ENCODE data around the gene CCDC88C. TPM values are rescaled to one million over a fixed set of nuclear protein-coding genes. Genes with fewer than 3 reads are reported as not detected.

CCDC88C gene
- total RNA-seq, 1 donor from 2014 or later: 68.0 TPM

DNA sequence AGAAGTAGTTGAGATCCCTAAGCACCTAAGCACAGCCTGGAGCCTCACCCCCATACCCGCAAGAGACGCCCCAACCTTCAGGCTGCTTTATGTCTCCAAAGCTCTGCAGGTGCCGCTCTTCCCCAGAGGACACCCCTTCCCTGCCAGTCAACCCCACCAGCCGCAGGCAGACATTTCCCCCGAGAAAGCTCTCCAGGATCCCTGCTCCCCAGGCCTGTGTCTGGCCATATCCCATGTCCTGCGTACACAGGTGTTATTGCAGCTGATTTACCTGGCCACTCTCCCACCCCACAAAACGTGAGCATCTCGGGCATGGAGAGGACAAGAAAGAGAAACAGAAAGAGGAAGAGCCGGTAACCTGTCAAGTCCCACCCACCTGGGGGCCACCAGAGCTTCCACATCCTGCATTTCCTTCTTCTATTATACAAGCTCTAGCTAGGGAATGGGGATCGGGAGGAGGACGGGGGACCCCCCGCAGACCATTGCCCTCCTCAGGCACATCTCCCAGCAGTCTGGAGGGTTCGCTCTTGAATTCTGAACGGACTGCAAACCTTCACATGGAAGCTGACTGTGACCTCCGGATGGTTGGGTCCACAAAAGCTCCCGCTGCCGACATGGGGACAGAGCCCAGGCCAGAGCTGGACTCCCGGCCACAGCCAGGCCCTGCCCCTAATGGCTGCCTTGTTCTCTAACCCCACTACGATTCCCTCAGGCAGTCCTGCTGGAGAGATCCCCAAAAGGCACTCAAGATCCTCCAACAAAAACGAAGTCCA is 17.6 kb downstream of the CCDC88C start:
- Mint-ChIP-seq H3K4me1 (ENCODE audit: low read depth, unreplicated experiment) (peaks cover 39% of the 10 kb centered on the region), H3K4me3 (ENCODE audit: unreplicated experiment) (no peak overlapping the region), H3K27me3 (ENCODE audit: unreplicated experiment) (peaks cover 8% of the 10 kb centered on the region), H3K36me3 (ENCODE audit: unreplicated experiment) (no peaks in the 10 kb centered on the region), H3K9me3 (ENCODE audit: unreplicated experiment) (peaks cover 5% of the 10 kb centered on the region), H3K27ac (ENCODE audit: unreplicated experiment) (no peak overlapping the region)
- DNase-seq: no peak
- TF ChIP-seq, protein P1, sequence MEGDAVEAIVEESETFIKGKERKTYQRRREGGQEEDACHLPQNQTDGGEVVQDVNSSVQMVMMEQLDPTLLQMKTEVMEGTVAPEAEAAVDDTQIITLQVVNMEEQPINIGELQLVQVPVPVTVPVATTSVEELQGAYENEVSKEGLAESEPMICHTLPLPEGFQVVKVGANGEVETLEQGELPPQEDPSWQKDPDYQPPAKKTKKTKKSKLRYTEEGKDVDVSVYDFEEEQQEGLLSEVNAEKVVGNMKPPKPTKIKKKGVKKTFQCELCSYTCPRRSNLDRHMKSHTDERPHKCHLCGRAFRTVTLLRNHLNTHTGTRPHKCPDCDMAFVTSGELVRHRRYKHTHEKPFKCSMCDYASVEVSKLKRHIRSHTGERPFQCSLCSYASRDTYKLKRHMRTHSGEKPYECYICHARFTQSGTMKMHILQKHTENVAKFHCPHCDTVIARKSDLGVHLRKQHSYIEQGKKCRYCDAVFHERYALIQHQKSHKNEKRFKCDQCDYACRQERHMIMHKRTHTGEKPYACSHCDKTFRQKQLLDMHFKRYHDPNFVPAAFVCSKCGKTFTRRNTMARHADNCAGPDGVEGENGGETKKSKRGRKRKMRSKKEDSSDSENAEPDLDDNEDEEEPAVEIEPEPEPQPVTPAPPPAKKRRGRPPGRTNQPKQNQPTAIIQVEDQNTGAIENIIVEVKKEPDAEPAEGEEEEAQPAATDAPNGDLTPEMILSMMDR (IDR thresholded peaks at IDR 0.05; ENCODE audit: partially characterized antibody, unreplicated experiment): no peak

DNA sequence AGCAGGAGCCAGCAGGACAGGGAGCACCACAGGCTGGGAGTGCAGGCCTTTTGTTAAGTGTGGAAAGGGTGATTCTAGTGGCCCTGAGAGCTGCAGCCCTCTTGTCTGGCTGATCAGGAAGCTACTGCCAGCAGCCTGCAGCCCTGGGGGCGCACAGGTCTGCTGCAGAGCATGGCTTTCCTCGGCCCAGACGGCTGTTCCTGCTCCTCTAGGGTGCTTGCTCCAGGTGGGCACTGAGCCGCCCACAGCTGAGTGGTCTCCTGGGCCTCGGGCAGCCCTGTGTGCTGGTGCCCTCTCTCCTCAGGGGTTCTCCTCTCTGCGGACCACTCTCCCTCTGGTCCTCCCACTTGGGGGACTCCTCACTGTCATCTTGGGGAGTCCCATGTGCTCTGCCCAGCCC is 18.9 kb downstream of the CCDC88C start:
- peaks cover 48% of the 10 kb centered on the region for H3K4me1 Mint-ChIP-seq (ENCODE audit: low read depth, unreplicated experiment)

GRCh38 chr14:91397965-91398591 is 19.5 kb downstream of the CCDC88C start:
- no peak for DNase-seq
- Mint-ChIP-seq H3K9me3 (ENCODE audit: unreplicated experiment) (peaks cover 7% of the 10 kb centered on the region), H3K27ac (ENCODE audit: unreplicated experiment) (no peak overlapping the region), H3K27me3 (ENCODE audit: unreplicated experiment) (peaks cover 10% of the 10 kb centered on the region), H3K4me1 (ENCODE audit: low read depth, unreplicated experiment) (peaks cover 51% of the 10 kb centered on the region), H3K36me3 (ENCODE audit: unreplicated experiment) (no peaks in the 10 kb centered on the region), H3K4me3 (ENCODE audit: unreplicated experiment) (no peak overlapping the region)
- TF ChIP-seq, protein P1 (IDR thresholded peaks at IDR 0.05; ENCODE audit: partially characterized antibody, unreplicated experiment): no peak

More for the DNA sequence above, 18.9 kb downstream of the CCDC88C start:
- Mint-ChIP-seq H3K36me3 (ENCODE audit: unreplicated experiment) (no peaks in the 10 kb centered on the region), H3K27ac (ENCODE audit: unreplicated experiment) (no peak overlapping the region), H3K4me3 (ENCODE audit: unreplicated experiment) (no peak overlapping the region), H3K9me3 (ENCODE audit: unreplicated experiment) (peaks cover 6% of the 10 kb centered on the region), H3K27me3 (ENCODE audit: unreplicated experiment) (peaks cover 8% of the 10 kb centered on the region)
- no peak for DNase-seq
- TF ChIP-seq, protein P1 (IDR thresholded peaks at IDR 0.05; ENCODE audit: partially characterized antibody, unreplicated experiment): no peak

DNA sequence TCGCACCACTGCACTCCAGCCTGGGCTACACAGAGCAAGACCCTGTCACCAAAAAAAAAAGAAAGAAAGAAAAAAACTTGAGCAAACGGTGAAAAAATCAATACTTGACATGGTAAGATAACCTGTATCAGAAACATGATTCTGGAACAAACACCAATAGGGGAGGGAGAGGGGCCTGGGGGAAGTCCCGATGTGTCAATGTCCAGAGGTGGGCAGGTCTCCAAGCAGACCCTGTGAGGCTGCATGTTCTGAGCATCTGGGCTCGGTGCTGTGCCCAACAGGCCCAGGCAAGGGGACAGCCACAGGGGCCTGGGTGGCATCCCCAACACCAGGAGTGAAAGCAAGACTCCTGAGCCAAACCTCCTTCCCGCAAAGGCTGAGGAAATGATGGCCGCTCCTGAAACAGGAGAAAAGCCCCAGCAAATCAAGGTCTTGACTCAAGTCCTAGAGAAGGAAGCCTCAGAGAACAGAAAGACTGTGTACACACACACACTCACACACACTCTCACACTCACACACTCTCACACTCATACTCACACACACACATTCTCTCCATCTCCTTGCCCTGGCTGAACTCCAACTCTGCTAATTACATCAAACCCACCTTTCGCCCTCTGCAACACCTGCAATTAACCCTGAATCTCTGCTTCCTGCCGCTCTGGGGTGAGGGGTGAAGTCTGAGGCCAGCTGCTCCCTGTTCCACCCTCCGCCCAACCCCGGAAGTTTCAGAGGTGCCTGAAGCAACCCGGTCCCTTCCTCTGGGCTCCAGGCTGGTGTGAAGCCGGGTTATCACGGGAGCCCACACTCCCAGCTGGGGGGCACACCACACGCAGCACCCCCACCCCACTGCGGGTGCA is 20.4 kb downstream of the CCDC88C start:
- TF ChIP-seq, protein P1 (IDR thresholded peaks at IDR 0.05; ENCODE audit: partially characterized antibody, unreplicated experiment): no peak
- peaks cover 9% of the 10 kb centered on the region for H3K9me3 Mint-ChIP-seq (ENCODE audit: unreplicated experiment)
- H3K4me1 Mint-ChIP-seq (ENCODE audit: low read depth, unreplicated experiment): peaks cover 51% of the 10 kb centered on the region
- no peak for DNase-seq
- H3K4me3 Mint-ChIP-seq (ENCODE audit: unreplicated experiment): peak overlapping the region; percentile 2
- peak overlapping the region; percentile 17 for H3K27ac Mint-ChIP-seq (ENCODE audit: unreplicated experiment)
- H3K27me3 Mint-ChIP-seq (ENCODE audit: unreplicated experiment): peaks cover 10% of the 10 kb centered on the region
- no peaks in the 10 kb centered on the region for H3K36me3 Mint-ChIP-seq (ENCODE audit: unreplicated experiment)

Measured in glutamatergic neuron (in vitro differentiated cells).